Rectal smooth muscle tissue (tissue), 1 donor: ENCODE results near the gene GALR2.
"Not testable (repeated sequence)": the region's sequence is repeated elsewhere in the genome, so short reads cannot be mapped to it uniquely, and the experiment has no call there.

Source experiments
- H3K27ac ChIP-seq: one replicate; pipeline ENCODE4 v1.7.0; 2013; ENCODE audit warnings: low read depth, low read length, inconsistent platforms
- H3K27me3 ChIP-seq: one replicate; pipeline ENCODE4 v1.7.0; 2013; ENCODE audit warnings: low read length; ENCODE audit not compliant: control insufficient read depth, insufficient read depth
- H3K36me3 ChIP-seq: one replicate; pipeline ENCODE4 v1.7.0; 2013; ENCODE audit warnings: low read length; ENCODE audit not compliant: control insufficient read depth, insufficient read depth
- H3K4me1 ChIP-seq: one replicate; pipeline ENCODE4 v1.7.0; 2013; ENCODE audit warnings: low read length; ENCODE audit not compliant: control insufficient read depth, insufficient read depth
- H3K4me3 ChIP-seq: one replicate; pipeline ENCODE4 v1.7.0; 2013; ENCODE audit warnings: low read length
- H3K9ac ChIP-seq: one replicate; pipeline ENCODE4 v1.7.0; 2013; ENCODE audit warnings: low read length

Gene GALR2

DNA sequence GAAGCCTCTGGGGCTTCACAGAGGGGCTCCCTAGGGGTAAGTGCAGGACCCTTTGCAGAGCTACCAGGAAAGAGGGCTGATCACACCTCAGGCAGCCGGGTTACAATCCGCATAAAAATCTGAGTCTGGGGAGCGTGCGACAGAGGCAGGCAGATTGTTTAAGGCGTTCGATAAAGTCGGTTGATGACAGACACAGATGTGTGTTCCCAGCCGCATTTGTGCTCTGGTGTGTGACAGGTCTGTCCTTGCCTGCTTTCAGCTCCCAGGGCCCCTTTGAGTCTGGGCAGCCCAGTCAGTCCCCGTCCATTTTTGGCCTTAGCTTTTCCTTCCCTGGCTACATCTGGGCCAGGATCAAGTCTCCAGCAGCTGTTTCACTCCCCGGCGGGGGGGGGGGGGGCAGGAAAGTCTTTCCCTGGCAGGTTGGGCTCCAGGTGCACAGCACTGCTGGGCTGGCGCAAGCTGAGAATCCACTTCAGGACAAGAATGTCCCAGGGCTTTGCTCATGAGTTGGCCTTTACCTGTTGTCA lies 3.1 kb downstream of the GALR2 start:
- Histone ChIP-seq H3K36me3 (no peaks in the 10 kb centered on the region), H3K27me3 (peaks cover 38% of the 10 kb centered on the region), H3K9ac (no peak overlapping the region), H3K27ac (no peak overlapping the region), H3K4me1 (peaks cover 4% of the 10 kb centered on the region), H3K4me3 (no peak overlapping the region)

DNA sequence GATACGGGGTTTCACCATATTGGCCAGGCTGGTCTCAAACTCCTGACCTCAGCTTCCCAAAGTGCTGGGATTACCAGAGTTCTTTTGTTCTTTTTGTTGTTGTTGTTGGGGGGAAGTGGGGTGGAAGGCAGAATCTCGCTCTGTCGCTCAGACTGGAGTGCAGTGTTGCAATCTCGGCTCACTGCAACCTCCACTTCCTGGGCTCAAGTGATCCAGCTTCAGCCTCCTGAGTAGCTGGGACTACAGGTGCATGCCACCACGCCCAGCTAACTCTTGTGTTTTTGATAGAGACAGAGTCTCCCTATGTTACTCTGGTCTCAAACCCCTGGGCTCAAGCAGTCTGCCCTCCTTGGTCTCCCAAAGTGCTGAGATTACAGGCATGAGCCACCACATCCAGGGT lies 3.8 kb downstream of the GALR2 start:
- not testable (repeated sequence) for H3K36me3 ChIP-seq, H3K4me1 ChIP-seq, H3K9ac ChIP-seq, H3K4me3 ChIP-seq, H3K27ac ChIP-seq
- peaks cover 38% of the 10 kb centered on the region for H3K27me3 ChIP-seq

DNA sequence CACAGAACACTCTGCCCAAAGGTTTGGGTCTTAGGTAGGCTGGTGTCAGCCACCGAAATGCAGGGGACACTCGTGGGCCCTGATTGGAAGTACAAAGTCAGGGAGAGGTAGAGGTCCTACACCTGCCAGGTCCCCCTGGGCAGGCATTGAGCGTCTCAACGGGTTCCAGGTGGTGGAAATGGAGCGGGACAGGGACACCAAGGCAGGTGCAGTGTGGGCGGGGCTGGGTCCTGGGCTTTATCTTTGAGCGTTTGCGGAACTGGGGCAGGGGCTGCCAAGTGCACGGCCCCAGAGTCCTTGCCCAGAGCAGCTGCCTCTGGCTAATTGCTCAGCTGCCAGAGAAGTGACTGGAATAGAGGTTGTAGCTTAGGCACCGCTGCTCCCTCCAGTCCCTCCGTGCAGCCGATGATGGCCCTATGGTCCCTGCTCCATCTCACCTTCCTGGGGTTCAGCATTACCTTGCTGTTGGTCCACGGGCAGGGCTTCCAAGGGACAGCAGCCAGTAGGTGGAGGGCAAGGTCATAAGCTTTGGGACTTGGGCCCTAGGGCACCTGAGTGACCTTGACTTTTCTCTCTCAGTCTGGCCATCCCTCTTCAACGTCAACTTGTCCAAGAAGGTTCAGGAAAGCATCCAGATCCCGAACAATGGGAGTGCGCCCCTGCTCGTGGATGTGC lies 4.4 kb downstream of the GALR2 start, which contains the start of gene ZACN:
ZACN (plus strand) TSS at position 323 of the 675 bp plus-strand sequence; CDS start at position 406, 83 bp downstream.
- Histone ChIP-seq H3K4me1 (no peaks in the 10 kb centered on the region), H3K36me3 (peaks cover 3% of the 10 kb centered on the region), H3K27ac (no peak within 1 kb of the TSS), H3K27me3 (peaks cover 38% of the 10 kb centered on the region), H3K4me3 (no peak within 1 kb of the TSS), H3K9ac (no peak within 1 kb of the TSS)

GRCh38 chr17:76079535-76079955 lies 5.0 kb downstream of the GALR2 start:
- Histone ChIP-seq H3K9ac (no peak overlapping the region), H3K36me3 (peaks cover 8% of the 10 kb centered on the region), H3K27ac (no peak overlapping the region), H3K4me1 (no peaks in the 10 kb centered on the region), H3K4me3 (no peak overlapping the region), H3K27me3 (peaks cover 34% of the 10 kb centered on the region)

DNA sequence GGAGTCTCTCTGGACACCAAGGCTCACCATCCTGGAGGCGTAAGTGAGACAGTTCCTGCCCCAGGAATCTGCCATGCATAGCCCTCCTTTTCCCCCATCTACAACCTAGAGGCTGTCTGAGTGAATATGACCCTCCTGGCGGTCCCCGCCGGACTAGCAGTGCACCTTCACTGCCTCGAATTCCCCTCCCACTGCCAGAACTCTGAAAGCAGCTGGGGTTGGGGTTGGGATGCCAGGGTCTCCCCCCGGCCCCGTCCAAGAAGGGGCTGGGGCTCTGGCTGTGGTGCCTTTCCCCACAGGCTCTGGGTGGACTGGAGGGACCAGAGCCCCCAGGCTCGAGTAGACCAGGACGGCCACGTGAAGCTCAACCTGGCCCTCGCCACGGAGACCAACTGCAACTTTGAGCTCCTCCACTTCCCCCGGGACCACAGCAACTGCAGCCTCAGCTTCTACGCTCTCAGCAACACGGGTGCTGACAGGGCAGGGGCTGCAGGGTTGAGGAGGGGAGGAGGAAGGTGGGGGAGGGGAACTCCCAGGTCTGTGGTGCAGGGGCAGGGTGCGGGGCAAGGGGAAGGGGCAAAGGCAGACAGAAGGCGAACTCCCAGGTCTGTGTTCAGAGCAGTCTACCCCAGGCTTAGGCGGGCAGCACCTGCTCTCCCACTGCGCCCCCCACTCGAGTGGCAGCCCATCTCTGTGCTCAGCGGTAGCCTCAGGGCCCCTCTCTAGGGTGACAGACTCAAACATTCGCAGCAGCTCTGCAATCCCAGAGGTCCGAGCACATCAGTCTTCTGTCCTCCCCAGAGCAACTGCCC lies 5.6 kb downstream of the GALR2 start:
- H3K4me3 ChIP-seq, result no peak overlapping the region
- no peak overlapping the region for H3K9ac ChIP-seq
- peaks cover 27% of the 10 kb centered on the region for H3K27me3 ChIP-seq
- no peak overlapping the region for H3K27ac ChIP-seq
- H3K36me3 ChIP-seq, result peaks cover 8% of the 10 kb centered on the region
- no peaks in the 10 kb centered on the region for H3K4me1 ChIP-seq

DNA sequence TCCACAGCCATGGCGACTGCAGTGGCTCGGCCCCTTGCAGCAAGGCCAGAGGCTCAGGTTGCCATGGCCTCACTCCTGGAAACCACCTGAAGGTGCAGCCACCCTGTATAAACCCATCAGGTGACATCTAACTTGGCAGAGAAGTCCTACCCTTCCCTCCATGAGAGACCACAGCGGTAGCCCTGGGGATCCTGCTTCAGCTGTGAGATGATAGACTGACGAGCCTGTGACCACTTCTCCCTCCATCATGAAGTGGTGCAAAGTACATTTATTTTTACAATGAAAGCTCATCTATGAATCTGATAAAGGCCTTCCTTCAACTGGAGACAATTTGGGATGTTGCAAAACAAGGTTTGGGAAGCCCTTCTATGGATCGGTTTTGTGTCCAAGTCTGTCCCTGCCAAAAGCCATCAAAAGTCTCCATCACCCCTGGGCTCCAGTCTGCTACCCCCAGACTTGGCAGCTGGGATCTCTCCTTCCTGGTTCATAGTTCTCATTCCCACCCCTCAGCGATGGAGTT lies 6.2 kb downstream of the GALR2 start:
- Histone ChIP-seq H3K36me3 (peaks cover 11% of the 10 kb centered on the region), H3K9ac (no peak overlapping the region), H3K4me1 (no peaks in the 10 kb centered on the region), H3K4me3 (no peak overlapping the region), H3K27me3 (peaks cover 21% of the 10 kb centered on the region), H3K27ac (no peak overlapping the region)

GRCh38 chr17:76081295-76082210 lies 7.0 kb downstream of the GALR2 start:
- Histone ChIP-seq H3K27me3 (peaks cover 14% of the 10 kb centered on the region), H3K36me3 (peaks cover 14% of the 10 kb centered on the region), H3K4me1 (no peaks in the 10 kb centered on the region), H3K27ac (no peak overlapping the region), H3K4me3 (no peak overlapping the region), H3K9ac (no peak overlapping the region)

- Histone ChIP-seq H3K27me3 (peaks cover 6% of the 10 kb centered on the region), H3K36me3 (peaks cover 16% of the 10 kb centered on the region), H3K27ac (no peak overlapping the region), H3K4me1 (no peaks in the 10 kb centered on the region), H3K4me3 (no peak overlapping the region), H3K9ac (no peak overlapping the region)
These were observed 8.0 kb downstream of the GALR2 start for GRCh38 chr17:76082326-76083251.

- H3K27ac ChIP-seq, result no peak overlapping the region
- peaks cover 26% of the 10 kb centered on the region for H3K36me3 ChIP-seq
- H3K9ac ChIP-seq, result no peak overlapping the region
- peaks cover 6% of the 10 kb centered on the region for H3K27me3 ChIP-seq
- no peak overlapping the region for H3K4me3 ChIP-seq
- no peaks in the 10 kb centered on the region for H3K4me1 ChIP-seq
These were observed 9.1 kb downstream of the GALR2 start for GRCh38 chr17:76083536-76084182.

DNA sequence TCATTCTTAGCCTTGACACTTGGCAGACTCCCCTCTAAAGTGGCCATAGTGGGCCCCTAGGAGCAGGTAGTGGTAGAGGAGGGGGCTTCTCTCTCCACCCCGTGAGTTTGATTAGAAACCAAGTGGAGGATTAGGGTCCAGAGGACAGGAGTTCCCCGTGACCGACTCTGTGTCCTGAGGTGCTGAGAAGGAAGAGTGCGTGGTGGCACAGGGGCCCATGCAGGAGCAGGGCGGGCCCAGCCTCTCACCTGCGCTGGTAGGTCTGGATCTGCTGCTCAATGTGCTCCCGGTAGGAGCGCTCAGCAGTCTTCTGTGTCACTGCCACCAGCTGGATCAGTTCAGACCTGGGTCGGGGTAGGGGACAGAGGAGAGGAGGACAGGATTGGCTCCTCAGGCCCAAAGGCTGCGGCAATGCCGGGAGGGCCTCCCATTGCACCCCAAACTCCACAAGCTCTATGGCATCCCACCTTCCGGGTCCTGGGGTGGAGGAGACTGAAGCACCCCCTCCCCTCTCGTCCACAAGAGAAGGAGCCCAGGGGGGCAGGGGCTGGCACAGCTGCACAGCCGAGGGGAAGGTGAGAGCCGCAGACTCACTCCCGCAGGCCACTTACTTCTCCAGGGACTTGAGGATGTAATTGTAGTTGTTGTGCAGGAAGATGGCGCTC lies 10.6 kb downstream of the GALR2 start:
- no peaks in the 10 kb centered on the region for H3K27me3 ChIP-seq
- H3K9ac ChIP-seq, result no peak overlapping the region
- no peak overlapping the region for H3K27ac ChIP-seq
- no peaks in the 10 kb centered on the region for H3K4me1 ChIP-seq
- H3K36me3 ChIP-seq, result peaks cover 41% of the 10 kb centered on the region
- no peak overlapping the region for H3K4me3 ChIP-seq
